HG02759 (cell line): ENCODE results near the gene PCBP2.
A peak's percentile ranks its signal among the peaks of the same experiment; 100 is the strongest.

Experiments used
- ATAC-seq: cut with Tn5 transposase; IDR thresholded peaks from one replicate; pipeline ENCODE4 v1.9.1; 2021; ENCODE audit warnings: mild to moderate bottlenecking, moderate library complexity; ENCODE audit not compliant: unreplicated experiment

Gene PCBP2

GRCh38 chr12:53492830-53493609 lies 41.1 kb downstream of the PCBP2 start:
- ATAC-seq = peak; percentile 93

DNA sequence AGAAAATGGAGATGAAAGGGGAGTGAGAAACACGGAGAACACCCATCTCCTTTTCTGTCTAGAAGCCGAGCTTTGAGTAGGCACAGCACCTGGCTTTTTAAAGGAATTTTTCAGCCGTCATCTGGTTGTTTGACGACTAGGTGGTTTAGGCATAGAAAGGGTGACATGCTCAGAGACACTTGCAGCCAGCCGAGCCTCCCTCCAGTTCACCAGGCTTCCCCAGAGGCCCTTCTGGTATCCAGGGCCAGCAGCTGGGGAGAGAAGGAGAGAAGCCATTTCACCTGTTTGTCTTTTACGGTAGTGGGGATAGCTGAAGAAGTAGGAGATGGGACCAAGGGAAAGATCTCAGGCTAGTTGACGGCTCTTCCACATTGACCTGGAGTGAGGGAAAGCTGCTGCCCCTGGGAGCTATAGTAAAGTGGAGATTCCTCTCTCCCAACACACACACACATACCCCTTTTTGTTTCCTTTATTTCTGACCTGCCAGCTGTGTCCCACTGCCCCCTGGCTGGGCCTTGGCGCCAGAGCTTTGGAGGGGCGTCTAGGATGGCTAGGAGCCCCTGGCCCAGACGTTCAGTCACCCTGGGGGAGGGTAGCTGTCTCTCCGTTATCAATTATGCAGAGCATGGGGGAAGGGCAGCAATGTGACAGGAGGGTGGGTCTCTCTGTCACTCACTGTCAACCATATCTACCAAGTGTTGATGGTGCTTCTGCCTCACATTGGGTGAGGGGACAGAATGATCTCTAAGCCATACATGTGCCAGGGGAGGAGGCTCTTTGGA lies 41.9 kb downstream of the PCBP2 start:
- no peak for ATAC-seq

GRCh38 chr12:53495903-53496751 lies 44.2 kb downstream of the PCBP2 start:
- no peak for ATAC-seq

DNA sequence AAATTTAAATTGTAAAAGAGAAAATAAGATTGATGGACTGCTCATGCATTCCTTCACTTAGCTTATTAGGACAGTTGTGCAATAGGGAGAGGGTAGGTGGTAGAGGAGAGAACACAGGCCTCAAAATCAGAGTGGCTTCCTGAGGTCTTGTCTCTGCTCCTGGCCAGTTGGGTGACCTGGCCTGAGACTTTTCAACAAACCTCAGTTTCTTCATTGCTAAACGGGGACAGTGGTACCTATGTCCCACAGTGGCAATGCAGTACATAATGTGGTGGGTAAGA lies 44.8 kb downstream of the PCBP2 start:
- ATAC-seq = no peak

DNA sequence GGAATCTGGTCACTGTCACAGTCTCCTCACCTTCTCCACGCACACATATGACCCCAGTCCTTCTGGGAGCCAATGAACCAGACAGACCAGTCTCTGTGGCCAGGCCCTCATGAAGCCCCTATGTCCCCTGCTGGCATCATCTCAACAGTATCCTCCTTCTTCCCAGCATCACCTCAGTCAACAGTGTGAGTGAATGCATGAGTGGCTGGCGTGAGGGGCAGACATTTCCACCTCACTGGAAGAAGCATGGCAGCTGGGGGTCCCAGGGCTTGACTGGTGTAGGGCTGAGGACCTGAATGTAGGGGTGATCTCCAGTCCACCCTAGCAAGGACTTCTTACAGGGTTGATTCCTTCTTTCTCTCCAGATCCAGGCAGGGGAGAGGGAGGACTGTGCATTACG lies 45.6 kb downstream of the PCBP2 start:
- ATAC-seq = no peak

GRCh38 chr12:53498235-53498630 lies 46.3 kb downstream of the PCBP2 start:
- ATAC-seq = no peak

DNA sequence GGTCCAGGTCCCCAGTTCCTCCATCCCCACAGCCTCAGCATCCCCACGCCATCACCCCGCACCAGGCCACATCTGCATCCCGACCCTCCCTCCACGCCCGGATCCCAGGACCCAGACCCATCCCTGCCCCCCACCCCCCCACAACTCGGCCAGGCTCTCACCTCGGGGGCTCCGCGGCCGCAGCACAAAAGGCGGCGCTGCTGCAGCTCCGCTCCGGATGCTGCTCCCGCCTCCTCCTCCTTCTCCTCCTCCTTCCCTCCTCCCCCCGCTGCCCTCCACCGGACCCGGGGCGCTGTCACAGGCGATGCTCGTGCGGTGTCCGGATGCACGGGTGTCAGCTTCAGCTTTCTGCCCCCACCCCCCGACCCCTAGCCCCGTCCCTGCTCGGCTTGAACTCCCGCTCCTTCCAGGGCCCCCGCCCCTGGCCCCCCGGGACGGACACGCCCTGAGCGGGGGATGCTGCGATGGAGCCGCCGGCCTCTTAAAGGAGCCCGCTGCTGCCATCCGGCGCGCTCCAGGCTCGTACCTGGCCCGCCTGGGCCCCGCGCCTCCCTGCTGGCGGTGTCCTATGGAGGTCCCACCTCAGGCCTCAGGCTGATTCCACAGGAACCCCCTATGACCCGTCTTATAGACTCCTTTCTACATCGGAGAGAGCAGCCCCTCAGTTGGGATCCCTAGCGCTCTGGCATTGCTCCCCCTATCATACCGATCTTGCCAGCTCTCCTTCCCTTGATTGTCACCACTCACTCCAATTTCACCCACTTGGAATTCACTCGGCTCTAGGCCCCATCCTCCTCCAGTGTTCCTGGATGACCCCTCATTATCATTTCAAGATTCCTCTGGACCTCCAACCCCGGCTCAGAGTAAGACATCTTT lies 47.6 kb downstream of the PCBP2 start, which contains the start of gene MAP3K12:
MAP3K12 (minus strand) TSS at position 193 of the 876 bp plus-strand sequence. CDS start 12,067 bp downstream, outside the sequence.
- ATAC-seq = no peak

DNA sequence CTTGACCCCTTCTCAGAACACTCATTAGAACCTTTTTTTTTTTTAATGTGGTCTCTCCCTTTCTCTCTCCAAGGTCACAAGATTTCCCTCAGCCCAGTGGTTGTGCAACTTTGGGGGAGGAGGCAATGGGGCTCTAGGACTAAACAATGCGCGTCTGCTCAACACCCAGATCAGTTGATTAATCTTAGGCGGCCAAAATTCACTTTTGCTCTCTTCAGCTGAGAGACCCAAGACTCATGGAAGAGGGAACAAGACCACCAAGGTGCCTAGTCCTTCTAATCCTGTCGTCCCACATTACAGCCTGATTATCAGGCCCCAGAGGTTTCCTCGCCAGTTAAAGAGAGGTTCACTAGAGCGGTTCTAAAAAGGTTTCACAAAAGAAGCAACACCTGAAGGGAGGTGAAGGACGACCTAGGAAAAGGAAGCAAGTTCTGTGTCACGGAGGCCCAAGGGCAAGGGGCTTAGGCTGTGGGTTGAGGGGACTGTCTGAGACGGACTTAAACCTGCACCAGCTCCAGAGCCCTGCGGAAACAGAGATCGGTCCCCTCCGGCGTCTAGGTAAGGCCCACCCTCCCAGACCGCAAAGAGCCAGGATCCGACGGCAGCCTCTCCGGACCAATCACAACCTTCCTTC lies 48.4 kb downstream of the PCBP2 start:
- no peak for ATAC-seq

DNA sequence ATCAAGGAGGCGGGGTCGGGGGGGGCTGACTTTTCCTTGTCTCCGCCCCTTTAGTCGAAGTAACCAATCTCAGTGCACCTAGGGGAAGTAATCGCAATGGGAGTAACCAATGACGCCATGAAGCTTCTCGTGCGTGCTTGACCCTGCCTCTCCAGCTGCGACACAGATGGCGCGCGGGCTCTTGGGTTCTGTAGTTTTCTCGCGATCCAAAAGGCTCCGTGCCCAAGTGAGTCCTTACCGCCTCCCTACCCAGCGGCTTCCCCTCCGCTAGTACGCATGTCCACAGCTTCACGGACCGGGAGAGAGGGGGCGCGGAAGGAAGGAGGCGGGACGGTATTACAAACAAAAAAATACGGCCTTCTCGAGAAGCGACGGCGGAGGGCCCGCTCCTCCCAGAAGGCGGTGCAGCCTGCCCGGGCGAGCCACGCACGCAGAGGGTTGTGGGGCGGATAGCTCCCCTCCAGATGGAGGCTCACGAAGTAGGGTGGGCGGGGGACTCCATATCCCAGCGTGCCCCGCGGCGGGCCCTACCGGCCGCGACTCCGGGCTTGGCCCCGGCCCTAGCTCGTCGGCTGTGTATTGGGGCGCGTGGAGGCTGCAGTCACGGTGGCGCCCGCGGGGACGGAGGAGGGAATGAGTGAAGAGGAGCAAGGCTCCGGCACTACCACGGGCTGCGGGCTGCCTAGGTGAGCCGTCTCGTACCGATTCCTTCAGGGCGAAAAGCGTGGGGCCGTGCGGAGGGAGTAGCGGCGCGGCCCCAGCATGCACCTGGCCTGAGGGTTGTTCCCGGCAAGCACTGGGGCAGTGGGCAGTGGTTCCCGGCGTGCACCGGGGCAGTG lies 49.1 kb downstream of the PCBP2 start, which contains the start of gene TARBP2:
TARBP2 (plus strand) TSS at position 508 of the 839 bp plus-strand sequence; CDS start at position 634, 126 bp downstream.
- ATAC-seq = peak; percentile 75

DNA sequence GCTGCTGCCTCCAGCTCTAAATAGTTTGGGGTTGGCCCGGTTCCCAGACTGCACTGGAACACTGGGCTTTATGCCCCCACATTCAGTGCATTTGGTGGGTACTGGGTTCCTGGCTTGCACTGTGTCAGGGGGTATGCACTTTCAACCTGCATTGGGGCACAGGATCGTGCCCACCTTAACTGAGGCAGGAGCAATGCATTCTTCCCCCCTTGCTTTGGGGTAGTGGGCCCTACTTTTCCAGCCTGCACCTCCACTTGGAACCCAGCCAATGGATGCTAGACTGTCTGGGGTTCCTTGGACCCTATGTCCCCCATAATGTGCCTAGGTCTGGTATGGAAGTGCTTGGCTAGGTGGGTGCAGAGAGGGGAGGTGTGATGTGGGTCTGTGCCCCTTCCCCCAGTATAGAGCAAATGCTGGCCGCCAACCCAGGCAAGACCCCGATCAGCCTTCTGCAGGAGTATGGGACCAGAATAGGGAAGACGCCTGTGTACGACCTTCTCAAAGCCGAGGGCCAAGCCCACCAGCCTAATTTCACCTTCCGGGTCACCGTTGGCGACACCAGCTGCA lies 49.8 kb downstream of the PCBP2 start:
- ATAC-seq = no peak

- ATAC-seq = no peak
Observed at GRCh38 chr12:53502331-53502730, 50.4 kb downstream of the PCBP2 start.

GRCh38 chr12:53502983-53503728 lies 51.3 kb downstream of the PCBP2 start:
- no peak for ATAC-seq

GRCh38 chr12:53504004-53504920 lies 52.4 kb downstream of the PCBP2 start:
- ATAC-seq = no peak

- no peak for ATAC-seq
Observed at GRCh38 chr12:53505086-53505485, 53.2 kb downstream of the PCBP2 start.

DNA sequence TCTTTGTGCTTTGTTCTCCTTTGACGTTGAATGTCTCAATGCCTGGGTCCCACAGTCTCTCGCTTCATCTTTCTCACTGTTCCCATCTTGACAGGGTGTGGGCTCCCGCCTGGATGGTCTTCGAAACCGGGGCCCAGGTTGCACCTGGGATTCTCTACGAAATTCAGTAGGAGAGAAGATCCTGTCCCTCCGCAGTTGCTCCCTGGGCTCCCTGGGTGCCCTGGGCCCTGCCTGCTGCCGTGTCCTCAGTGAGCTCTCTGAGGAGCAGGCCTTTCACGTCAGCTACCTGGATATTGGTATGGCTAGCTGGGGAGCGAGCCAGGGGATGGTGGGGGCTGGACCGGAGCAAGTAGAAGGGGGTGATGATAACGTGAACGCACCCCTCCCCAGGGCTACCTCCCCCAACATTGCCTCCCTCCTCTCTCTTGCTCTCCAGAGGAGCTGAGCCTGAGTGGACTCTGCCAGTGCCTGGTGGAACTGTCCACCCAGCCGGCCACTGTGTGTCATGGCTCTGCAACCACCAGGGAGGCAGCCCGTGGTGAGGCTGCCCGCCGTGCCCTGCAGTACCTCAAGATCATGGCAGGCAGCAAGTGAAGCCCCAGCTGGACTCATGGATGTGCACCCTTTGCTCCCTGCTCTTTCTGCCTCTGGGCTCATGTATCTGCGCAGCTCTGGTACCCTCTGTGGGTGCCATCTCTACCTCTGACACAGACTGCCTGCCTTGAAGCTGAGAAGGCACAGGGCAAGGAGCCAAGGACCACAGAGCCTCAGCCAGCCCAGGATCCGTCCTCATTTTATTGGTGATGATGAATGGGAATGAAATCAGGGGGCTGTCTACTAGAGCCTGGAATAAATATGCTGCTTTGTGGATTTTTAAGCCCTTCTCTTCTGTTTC lies 53.9 kb downstream of the PCBP2 start:
- no peak for ATAC-seq

GRCh38 chr12:53506450-53506785 lies 54.5 kb downstream of the PCBP2 start:
- no peak for ATAC-seq
